Thyroid gland (tissue), 4 donors: ENCODE measurements around the gene ZNG1F.

ENCODE experiments used
- CTCF ChIP-seq, 6 experiments: fragments of 200-600 bp in 3 of 6; fragments of 450-650 bp in 3 of 6; sonication (generic) in 3 of 6; IDR thresholded peaks; one replicate each; pipeline ENCODE4 v1.5.1; 2016 to 2019; ENCODE audit warnings: antibody characterized with exemption in 6 of 6, mild to moderate bottlenecking in 2 of 6, inconsistent platforms in 1 of 6, moderate library complexity in 1 of 6
- POLR2A ChIP-seq, 2 donors: fragments of 450-650 bp; IDR thresholded peaks; one replicate each; pipeline ENCODE4 v1.6.1; 2017; ENCODE audit warnings: antibody characterized with exemption in 2 of 2, mild to moderate bottlenecking in 2 of 2, moderate library complexity in 1 of 2

GRCh38 chr9:41229408-41230401, 40.6 kb upstream of the ZNG1F start:
- TF ChIP-seq CTCF (IDR thresholded peaks at IDR 0.05): no peak
- no peak for TF ChIP-seq POLR2A (IDR thresholded peaks at IDR 0.05)
